ENCODE measurements around the gene ABHD15. TPM values are rescaled to one million over a fixed set of nuclear protein-coding genes. Genes with fewer than 3 reads are reported as not detected.

ABHD15 gene
- total and polyA plus RNA-seq, 2 donors from 2014 or later = 8.9 to 9.8 TPM

- H3K27me3 ChIP-seq (ENCODE audit: control insufficient read depth, insufficient read depth, low read length) = peaks cover 22% of the 10 kb centered on the region
- intact Hi-C loops (cut with DNase I) = no loop called here
- no peak overlapping the region for H3K27ac ChIP-seq (ENCODE audit: low read depth in 2 of 2, low read length in 2 of 2)
- no peak for TF ChIP-seq CTCF (IDR thresholded peaks at IDR 0.05; ENCODE audit: borderline replicate concordance, extremely low read depth, insufficient read depth)
- H3K9ac ChIP-seq (ENCODE audit: low read length in 3 of 3) = no peak overlapping the region
- H3K4me3 ChIP-seq (ENCODE audit: low read length in 3 of 3) = no peak overlapping the region
- DNase-seq (peak in 1 of 5 donors; percentile 70), FAIRE-seq (no peak)
- H3K4me1 ChIP-seq (ENCODE audit: control insufficient read depth in 2 of 3, insufficient read depth in 2 of 3, low read depth in 1 of 3, low read length in 3 of 3) = peaks cover 0 to 33% (median 17%) of the 10 kb centered on the region in 3 donors
- H3K9me3 ChIP-seq (ENCODE audit: control insufficient read depth in 2 of 3, insufficient read depth in 1 of 3, low read length in 3 of 3) = no peaks in the 10 kb centered on the region
- H3K36me3 ChIP-seq (ENCODE audit: control insufficient read depth in 2 of 3, insufficient read depth in 3 of 3, low read length in 3 of 3) = no peaks in the 10 kb centered on the region
These were observed 47.7 kb upstream of the ABHD15 start for GRCh38 chr17:29614349-29615047.

- Histone ChIP-seq H3K27ac (ENCODE audit: low read depth in 2 of 2, low read length in 2 of 2) (no peak overlapping the region), H3K4me3 (ENCODE audit: low read length in 3 of 3) (peak overlapping the region in 1 of 3 donors; percentile 39), H3K36me3 (ENCODE audit: control insufficient read depth in 2 of 3, insufficient read depth in 3 of 3, low read length in 3 of 3) (no peaks in the 10 kb centered on the region), H3K9ac (ENCODE audit: low read length in 3 of 3) (no peak overlapping the region), H3K9me3 (ENCODE audit: control insufficient read depth in 2 of 3, insufficient read depth in 1 of 3, low read length in 3 of 3) (no peaks in the 10 kb centered on the region), H3K27me3 (ENCODE audit: control insufficient read depth, insufficient read depth, low read length) (peaks cover 22% of the 10 kb centered on the region), H3K4me1 (ENCODE audit: control insufficient read depth in 2 of 3, insufficient read depth in 2 of 3, low read depth in 1 of 3, low read length in 3 of 3) (peaks cover 0 to 33% (median 17%) of the 10 kb centered on the region in 3 donors)
- intact Hi-C loops (cut with DNase I) = no loop called here
- peak in 2 of 5 donors; percentile 15 to 84 for DNase-seq
- FAIRE-seq = no peak
- TF ChIP-seq CTCF (IDR thresholded peaks at IDR 0.05; ENCODE audit: borderline replicate concordance, extremely low read depth, insufficient read depth) = no peak
These were observed 47.0 kb upstream of the ABHD15 start for GRCh38 chr17:29613856-29614255.

- Histone ChIP-seq H3K4me3 (ENCODE audit: low read length in 3 of 3) (peak overlapping the region in 1 of 3 donors; percentile 39), H3K27ac (ENCODE audit: low read depth in 2 of 2, low read length in 2 of 2) (no peak overlapping the region), H3K4me1 (ENCODE audit: control insufficient read depth in 2 of 3, insufficient read depth in 2 of 3, low read depth in 1 of 3, low read length in 3 of 3) (peaks cover 0 to 33% (median 17%) of the 10 kb centered on the region in 3 donors), H3K9ac (ENCODE audit: low read length in 3 of 3) (no peak overlapping the region), H3K36me3 (ENCODE audit: control insufficient read depth in 2 of 3, insufficient read depth in 3 of 3, low read length in 3 of 3) (no peaks in the 10 kb centered on the region), H3K27me3 (ENCODE audit: control insufficient read depth, insufficient read depth, low read length) (peaks cover 18% of the 10 kb centered on the region), H3K9me3 (ENCODE audit: control insufficient read depth in 2 of 3, insufficient read depth in 1 of 3, low read length in 3 of 3) (no peaks in the 10 kb centered on the region)
- intact Hi-C loops (cut with DNase I) = no loop called here
- DNase-seq (peak; percentile 96 to 97 (median 96)), FAIRE-seq (no peak)
- TF ChIP-seq CTCF (IDR thresholded peaks at IDR 0.05; ENCODE audit: borderline replicate concordance, extremely low read depth, insufficient read depth) = peak; percentile 88
These were observed 46.6 kb upstream of the ABHD15 start for GRCh38 chr17:29613352-29613837.

Measured in kidney (tissue), 14 donors.